Measurements from ENCODE around the gene MMEL1. TPM values are rescaled to one million over a fixed set of nuclear protein-coding genes. Genes with fewer than 3 reads are reported as not detected.
"Not testable (repeated sequence)": the region's sequence is repeated elsewhere in the genome, so short reads cannot be mapped to it uniquely, and the experiment has no call there.

Gene MMEL1
- total RNA-seq, 1 donor from 2014 or later = 0.62 TPM

DNA sequence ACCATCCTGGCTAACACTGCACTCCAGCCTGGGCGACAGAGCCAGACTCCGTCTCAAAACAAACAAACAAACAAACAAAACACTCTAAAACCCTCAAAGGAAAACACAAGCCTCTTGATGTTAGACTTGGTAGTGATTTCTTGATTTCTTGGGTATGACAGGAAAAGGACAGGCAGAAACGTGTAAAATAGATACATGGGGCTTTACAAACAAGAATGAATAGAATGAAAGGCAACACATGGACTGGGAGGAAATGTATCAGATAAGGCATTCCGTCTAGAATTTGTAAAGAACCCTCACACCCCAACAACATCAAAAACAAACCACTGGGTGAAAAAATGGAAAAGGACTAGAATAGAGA lies 54.1 kb downstream of the MMEL1 start:
- H3K27ac Mint-ChIP-seq (ENCODE audit: unreplicated experiment) = no peak overlapping the region
- H3K4me1 Mint-ChIP-seq (ENCODE audit: low read depth) = peaks cover 3% of the 10 kb centered on the region
- no peaks in the 10 kb centered on the region for H3K36me3 Mint-ChIP-seq (ENCODE audit: low read depth)
- H3K4me3 Mint-ChIP-seq (ENCODE audit: unreplicated experiment) = no peak overlapping the region
- TF ChIP-seq, protein P1, sequence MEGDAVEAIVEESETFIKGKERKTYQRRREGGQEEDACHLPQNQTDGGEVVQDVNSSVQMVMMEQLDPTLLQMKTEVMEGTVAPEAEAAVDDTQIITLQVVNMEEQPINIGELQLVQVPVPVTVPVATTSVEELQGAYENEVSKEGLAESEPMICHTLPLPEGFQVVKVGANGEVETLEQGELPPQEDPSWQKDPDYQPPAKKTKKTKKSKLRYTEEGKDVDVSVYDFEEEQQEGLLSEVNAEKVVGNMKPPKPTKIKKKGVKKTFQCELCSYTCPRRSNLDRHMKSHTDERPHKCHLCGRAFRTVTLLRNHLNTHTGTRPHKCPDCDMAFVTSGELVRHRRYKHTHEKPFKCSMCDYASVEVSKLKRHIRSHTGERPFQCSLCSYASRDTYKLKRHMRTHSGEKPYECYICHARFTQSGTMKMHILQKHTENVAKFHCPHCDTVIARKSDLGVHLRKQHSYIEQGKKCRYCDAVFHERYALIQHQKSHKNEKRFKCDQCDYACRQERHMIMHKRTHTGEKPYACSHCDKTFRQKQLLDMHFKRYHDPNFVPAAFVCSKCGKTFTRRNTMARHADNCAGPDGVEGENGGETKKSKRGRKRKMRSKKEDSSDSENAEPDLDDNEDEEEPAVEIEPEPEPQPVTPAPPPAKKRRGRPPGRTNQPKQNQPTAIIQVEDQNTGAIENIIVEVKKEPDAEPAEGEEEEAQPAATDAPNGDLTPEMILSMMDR (IDR thresholded peaks at IDR 0.05) = no peak
- H3K27me3 Mint-ChIP-seq (ENCODE audit: low read depth) = no peaks in the 10 kb centered on the region
- DNase-seq (ENCODE audit: low spot score) = no peak
- peaks cover 5% of the 10 kb centered on the region for H3K9me3 Mint-ChIP-seq (ENCODE audit: low read depth)

DNA sequence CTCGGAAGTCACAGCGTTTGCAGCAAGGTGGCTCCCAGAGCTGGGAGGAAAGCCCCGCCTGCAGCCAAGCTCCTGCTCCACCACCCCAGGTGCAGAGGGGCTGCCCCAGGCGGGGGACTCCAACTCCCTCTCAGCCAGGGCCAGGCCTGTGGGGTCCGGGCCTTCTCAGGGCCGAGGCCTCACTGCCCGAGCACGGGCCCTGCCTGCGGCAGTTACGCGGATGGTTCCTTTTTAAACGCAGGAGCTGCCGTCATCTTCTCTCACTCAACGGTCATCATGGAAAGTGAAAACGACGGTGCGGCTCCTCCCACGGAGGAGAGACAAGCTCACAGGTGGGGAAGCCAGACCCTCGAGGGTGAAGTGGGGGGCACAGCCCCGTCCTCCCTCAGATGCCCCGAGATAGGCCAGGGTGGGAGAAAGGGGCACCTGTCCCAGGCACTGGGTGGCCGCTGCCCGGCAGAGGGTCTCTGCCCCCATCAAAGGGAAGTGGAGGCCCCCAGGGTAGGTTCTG lies 55.2 kb downstream of the MMEL1 start:
- H3K9me3 Mint-ChIP-seq (ENCODE audit: low read depth) = peaks cover 14% of the 10 kb centered on the region
- not testable (repeated sequence) for H3K27me3 Mint-ChIP-seq (ENCODE audit: low read depth); H3K27ac Mint-ChIP-seq (ENCODE audit: unreplicated experiment); H3K4me3 Mint-ChIP-seq (ENCODE audit: unreplicated experiment); H3K4me1 Mint-ChIP-seq (ENCODE audit: low read depth); H3K36me3 Mint-ChIP-seq (ENCODE audit: low read depth)
- peak; percentile 55 for DNase-seq (ENCODE audit: low spot score)

DNA sequence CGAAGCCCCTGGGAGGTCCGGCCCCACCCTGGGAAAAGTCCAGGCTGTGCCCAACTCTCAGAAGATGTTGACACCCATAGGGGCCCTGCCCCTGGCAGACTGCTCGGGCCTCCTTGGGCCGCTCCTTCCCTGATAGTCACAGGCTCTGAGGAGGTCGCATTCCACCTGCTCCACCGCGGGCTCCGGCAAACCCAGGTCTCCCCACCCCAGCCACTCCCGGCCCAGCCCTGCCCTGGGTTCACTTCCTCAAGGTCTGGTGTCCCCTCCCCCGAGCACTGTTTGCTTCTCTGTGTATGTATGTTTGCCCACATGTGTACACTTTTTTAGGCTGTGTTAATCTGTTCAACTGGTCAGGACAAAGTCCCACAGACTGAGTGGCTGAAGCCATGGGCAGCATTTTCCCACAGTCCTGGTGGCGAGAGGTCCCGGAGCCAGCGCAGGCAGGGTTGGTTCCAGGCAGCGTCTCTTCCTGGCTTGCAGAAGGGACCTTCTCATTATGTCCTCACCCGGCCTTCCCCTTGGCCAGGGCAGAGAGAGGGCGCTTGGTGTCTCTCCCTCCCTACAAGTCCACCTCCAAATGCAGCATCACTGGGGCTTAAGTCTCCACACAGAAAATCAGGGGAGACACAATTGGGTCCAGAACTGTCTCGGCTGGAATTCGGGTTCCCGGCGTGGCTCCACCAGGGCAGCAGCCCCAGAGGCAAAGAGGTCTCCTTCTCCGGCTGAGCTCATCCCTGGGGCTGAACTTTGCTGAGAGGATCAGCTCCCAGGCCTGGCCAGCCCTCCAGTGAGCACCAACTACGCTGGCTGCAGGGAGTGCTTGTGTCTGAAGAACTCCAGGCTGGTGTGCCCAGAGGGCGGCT lies 56.8 kb downstream of the MMEL1 start:
- no peaks in the 10 kb centered on the region for H3K4me1 Mint-ChIP-seq (ENCODE audit: low read depth)
- H3K4me3 Mint-ChIP-seq (ENCODE audit: unreplicated experiment) = no peak overlapping the region
- peaks cover 3% of the 10 kb centered on the region for H3K36me3 Mint-ChIP-seq (ENCODE audit: low read depth)
- TF ChIP-seq, protein P1 (IDR thresholded peaks at IDR 0.05) = no peak
- DNase-seq (ENCODE audit: low spot score) = peak; percentile 73
- no peak overlapping the region for H3K27ac Mint-ChIP-seq (ENCODE audit: unreplicated experiment)
- H3K9me3 Mint-ChIP-seq (ENCODE audit: low read depth) = peaks cover 14% of the 10 kb centered on the region
- H3K27me3 Mint-ChIP-seq (ENCODE audit: low read depth) = peaks cover 5% of the 10 kb centered on the region

DNA sequence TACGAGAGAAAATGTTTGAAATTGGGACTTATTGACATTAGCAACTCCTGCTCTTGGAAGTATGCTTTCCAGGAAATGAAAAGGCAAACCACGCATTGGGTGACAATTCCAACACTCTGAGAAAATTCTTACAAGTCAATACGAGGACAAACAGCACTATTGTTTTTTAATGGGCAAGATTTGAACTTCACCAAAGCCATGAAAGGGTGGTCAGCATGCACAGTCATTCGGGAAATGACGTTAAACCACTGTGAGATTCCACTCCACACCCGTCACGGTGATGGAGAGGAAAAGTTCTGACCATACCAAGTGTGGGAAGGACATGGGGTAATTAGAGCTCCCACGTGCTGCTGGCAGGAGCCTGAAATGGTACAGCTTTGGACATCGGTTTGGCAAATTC lies 58.5 kb downstream of the MMEL1 start:
- TF ChIP-seq, protein P1 (IDR thresholded peaks at IDR 0.05) = no peak
- H3K36me3 Mint-ChIP-seq (ENCODE audit: low read depth) = peaks cover 3% of the 10 kb centered on the region
- no peaks in the 10 kb centered on the region for H3K4me1 Mint-ChIP-seq (ENCODE audit: low read depth)
- H3K27me3 Mint-ChIP-seq (ENCODE audit: low read depth) = peaks cover 7% of the 10 kb centered on the region
- peaks cover 14% of the 10 kb centered on the region for H3K9me3 Mint-ChIP-seq (ENCODE audit: low read depth)
- DNase-seq (ENCODE audit: low spot score) = no peak
- H3K27ac Mint-ChIP-seq (ENCODE audit: unreplicated experiment) = no peak overlapping the region
- no peak overlapping the region for H3K4me3 Mint-ChIP-seq (ENCODE audit: unreplicated experiment)

DNA sequence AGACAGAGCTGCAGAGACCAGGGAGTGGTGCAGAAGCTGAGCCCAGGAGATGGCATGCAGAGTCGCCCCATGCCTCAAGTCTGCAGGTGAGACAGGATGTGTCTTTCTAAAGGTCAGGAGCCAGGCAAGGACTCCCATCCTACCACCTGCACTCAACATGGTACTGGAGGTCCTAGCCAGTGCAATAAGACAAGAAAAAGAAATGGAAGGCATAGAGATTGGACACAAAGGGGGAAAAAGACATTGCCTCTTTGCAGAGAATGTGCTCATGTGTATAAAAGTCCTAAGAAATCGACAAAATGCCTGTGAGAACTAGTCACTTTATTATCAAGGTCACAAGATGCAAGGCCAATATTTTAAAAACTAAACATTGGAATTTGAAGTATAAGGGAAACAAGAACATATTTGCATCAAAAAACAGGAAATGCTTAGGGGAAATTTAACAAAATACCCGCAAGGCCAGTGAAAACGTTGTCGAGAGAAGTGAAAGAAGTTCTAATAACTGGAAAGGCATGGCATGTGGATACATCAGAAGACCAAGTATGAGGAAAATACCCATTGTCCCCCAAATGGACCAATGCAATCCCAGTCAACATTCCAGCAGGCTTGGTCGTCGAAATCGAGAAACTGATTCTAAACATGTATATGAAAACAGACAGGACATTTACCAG lies 59.4 kb downstream of the MMEL1 start:
- Mint-ChIP-seq H3K4me1 (ENCODE audit: low read depth) (no peaks in the 10 kb centered on the region), H3K27me3 (ENCODE audit: low read depth) (peaks cover 7% of the 10 kb centered on the region), H3K9me3 (ENCODE audit: low read depth) (peaks cover 14% of the 10 kb centered on the region), H3K36me3 (ENCODE audit: low read depth) (peaks cover 3% of the 10 kb centered on the region), H3K4me3 (ENCODE audit: unreplicated experiment) (no peak overlapping the region), H3K27ac (ENCODE audit: unreplicated experiment) (no peak overlapping the region)
- TF ChIP-seq, protein P1 (IDR thresholded peaks at IDR 0.05) = no peak
- no peak for DNase-seq (ENCODE audit: low spot score)

Data from chondrocyte (in vitro differentiated cells).